HepG2 (cell line): ENCODE data around the gene FXYD4. TPM values are rescaled to one million over a fixed set of nuclear protein-coding genes. Genes with fewer than 3 reads are reported as not detected.

Experiments
- ARNT ChIP-seq: fragments of 450-650 bp; IDR thresholded peaks from 2 replicates; pipeline ENCODE4 v1.6.1; 2017
- CBX1 ChIP-seq: IDR thresholded peaks from one replicate; pipeline ENCODE4 v1.6.1; 2016; ENCODE audit warnings: antibody characterized with exemption, low read depth
- CEBPG ChIP-seq: IDR thresholded peaks from 2 replicates; pipeline ENCODE4 v1.6.1; 2016
- DZIP1 ChIP-seq: sonication (generic); formaldehyde crosslinking; IDR thresholded peaks from 2 replicates; pipeline ENCODE4 v1.5.0; 2020; ENCODE audit warnings: mild to moderate bottlenecking, missing genetic modification reagents
- FOXO1 ChIP-seq: sonication (generic); formaldehyde crosslinking; IDR thresholded peaks from 2 replicates; pipeline ENCODE4 v1.4.0; 2020; ENCODE audit warnings: missing genetic modification reagents
- RARG ChIP-seq: sonication (generic); formaldehyde crosslinking; IDR thresholded peaks from 2 replicates; pipeline ENCODE4 v1.4.0; 2020; ENCODE audit warnings: low read depth, mild to moderate bottlenecking, missing genetic modification reagents
- ZHX2 ChIP-seq, 2 experiments: sonication (generic) in 1 of 2; formaldehyde crosslinking in 1 of 2; IDR thresholded peaks; 2 replicates each; pipeline versions ENCODE4 v1.6.1 to v1.9.0; 2014 to 2022; ENCODE audit warnings: antibody characterized with exemption in 1 of 2, borderline replicate concordance in 1 of 2, inconsistent platforms in 1 of 2, low read depth in 1 of 2, missing genetic modification reagents in 1 of 2
- ZKSCAN1 ChIP-seq: fragments of 150-350 bp; IDR thresholded peaks from 2 replicates; pipeline ENCODE4 v1.6.1; 2014; ENCODE audit warnings: low read length
- ZNF225 ChIP-seq: sonication (generic); formaldehyde crosslinking; IDR thresholded peaks from 2 replicates; pipeline ENCODE4 v1.4.0; 2020; ENCODE audit warnings: mild to moderate bottlenecking, missing genetic modification reagents
- ZNF253 ChIP-seq: sonication (generic); formaldehyde crosslinking; IDR thresholded peaks from 2 replicates; pipeline ENCODE4 v1.8.0; 2022; ENCODE audit warnings: mild to moderate bottlenecking, missing genetic modification reagents, borderline replicate concordance
- ZNF451 ChIP-seq: sonication (generic); formaldehyde crosslinking; IDR thresholded peaks from 2 replicates; pipeline ENCODE4 v1.5.0; 2020; ENCODE audit warnings: mild to moderate bottlenecking, missing genetic modification reagents
- ZNF639 ChIP-seq: conservative IDR thresholded peaks from 2 replicates; pipeline ENCODE4 v1.6.1; 2018; ENCODE audit warnings: missing genetic modification reagents
- ZNF782 ChIP-seq: sonication (generic); formaldehyde crosslinking; IDR thresholded peaks from 2 replicates; pipeline ENCODE4 v1.4.0; 2020; ENCODE audit warnings: missing genetic modification reagents, mild to moderate bottlenecking, borderline replicate concordance
- polyA plus RNA-seq, 8 experiments: library from polyadenylated mRNA; depleted of rRNA in 3 of 8; stranded (reverse) in 7 of 8; unstranded in 1 of 8; fragments of >200 nt; fragmentation: Illumina TruSeq in 4 of 8; extraction: Trizol in 4 of 8; gene quantifications; 2 replicates each; pipeline versions ENCODE4 v1.2.1 to v1.2.3, GENCODE V29; 2011 to 2016; ENCODE audit warnings: low read depth in 4 of 8, missing spikeins in 1 of 8, mixed read lengths in 1 of 8; ENCODE audit not compliant: insufficient read depth in 1 of 8
- total RNA-seq, 5 experiments: library from RNA; depleted of rRNA; stranded (reverse); fragments of >200 nt; fragmentation: Illumina TruSeq; extraction: Trizol; gene quantifications; 2 replicates each; pipeline ENCODE4 v1.2.3, GENCODE V29; 2016; ENCODE audit warnings: low read depth in 1 of 5
- TF ChIP-seq, protein P1 (sequence below): sonication (generic); formaldehyde crosslinking; IDR thresholded peaks from 2 replicates; pipeline ENCODE4 v1.5.0; 2020; ENCODE audit warnings: missing genetic modification reagents
- TF ChIP-seq, protein P2 (sequence below): sonication (generic); formaldehyde crosslinking; IDR thresholded peaks from 2 replicates; pipeline ENCODE4 v1.4.0; 2020; ENCODE audit warnings: missing genetic modification reagents

FXYD4 gene
- total and polyA plus RNA-seq, 2 of the 13 experiments (the other 11 are each of a cell fraction or from before 2014, with no cell fraction given) = not detected

GRCh38 chr10:43408710-43409384 lies 37.4 kb downstream of the FXYD4 start, which contains the start of gene HNRNPF (continued):
- TF ChIP-seq ZNF253 (CRISPR knock-in tag) (no peak), ZNF451 (CRISPR knock-in tag) (peak; percentile 95), ZNF639 (CRISPR knock-in tag) (peak; percentile 56), DZIP1 (CRISPR knock-in tag) (peak; percentile 91), RARG (CRISPR knock-in tag) (no peak; the same call in 1 of the 2 replicates), ZNF782 (CRISPR knock-in tag) (no peak; the same call in 1 of the 2 replicates), CBX1 (no peak), ARNT (no peak), ZHX2 (IDR thresholded peaks at IDR 0.05; ENCODE audit: low read depth) (peak; percentile 72; the same call in 1 of the 2 replicates), ZHX2 (CRISPR knock-in tag; IDR thresholded peaks at IDR 0.05; ENCODE audit: borderline replicate concordance) (peak; percentile 95; the same call in 1 of the 2 replicates), CEBPG (CRISPR knock-in tag) (no peak), ZNF225 (CRISPR knock-in tag) (no peak; the same call in 1 of the 2 replicates), ZKSCAN1 (no peak), FOXO1 (no peak; the same call in 1 of the 2 replicates)
- TF ChIP-seq, protein P1, sequence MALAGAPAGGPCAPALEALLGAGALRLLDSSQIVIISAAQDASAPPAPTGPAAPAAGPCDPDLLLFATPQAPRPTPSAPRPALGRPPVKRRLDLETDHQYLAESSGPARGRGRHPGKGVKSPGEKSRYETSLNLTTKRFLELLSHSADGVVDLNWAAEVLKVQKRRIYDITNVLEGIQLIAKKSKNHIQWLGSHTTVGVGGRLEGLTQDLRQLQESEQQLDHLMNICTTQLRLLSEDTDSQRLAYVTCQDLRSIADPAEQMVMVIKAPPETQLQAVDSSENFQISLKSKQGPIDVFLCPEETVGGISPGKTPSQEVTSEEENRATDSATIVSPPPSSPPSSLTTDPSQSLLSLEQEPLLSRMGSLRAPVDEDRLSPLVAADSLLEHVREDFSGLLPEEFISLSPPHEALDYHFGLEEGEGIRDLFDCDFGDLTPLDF (CRISPR knock-in tag) = peak; percentile 58; the same call in 1 of the 2 replicates
- TF ChIP-seq, protein P2, sequence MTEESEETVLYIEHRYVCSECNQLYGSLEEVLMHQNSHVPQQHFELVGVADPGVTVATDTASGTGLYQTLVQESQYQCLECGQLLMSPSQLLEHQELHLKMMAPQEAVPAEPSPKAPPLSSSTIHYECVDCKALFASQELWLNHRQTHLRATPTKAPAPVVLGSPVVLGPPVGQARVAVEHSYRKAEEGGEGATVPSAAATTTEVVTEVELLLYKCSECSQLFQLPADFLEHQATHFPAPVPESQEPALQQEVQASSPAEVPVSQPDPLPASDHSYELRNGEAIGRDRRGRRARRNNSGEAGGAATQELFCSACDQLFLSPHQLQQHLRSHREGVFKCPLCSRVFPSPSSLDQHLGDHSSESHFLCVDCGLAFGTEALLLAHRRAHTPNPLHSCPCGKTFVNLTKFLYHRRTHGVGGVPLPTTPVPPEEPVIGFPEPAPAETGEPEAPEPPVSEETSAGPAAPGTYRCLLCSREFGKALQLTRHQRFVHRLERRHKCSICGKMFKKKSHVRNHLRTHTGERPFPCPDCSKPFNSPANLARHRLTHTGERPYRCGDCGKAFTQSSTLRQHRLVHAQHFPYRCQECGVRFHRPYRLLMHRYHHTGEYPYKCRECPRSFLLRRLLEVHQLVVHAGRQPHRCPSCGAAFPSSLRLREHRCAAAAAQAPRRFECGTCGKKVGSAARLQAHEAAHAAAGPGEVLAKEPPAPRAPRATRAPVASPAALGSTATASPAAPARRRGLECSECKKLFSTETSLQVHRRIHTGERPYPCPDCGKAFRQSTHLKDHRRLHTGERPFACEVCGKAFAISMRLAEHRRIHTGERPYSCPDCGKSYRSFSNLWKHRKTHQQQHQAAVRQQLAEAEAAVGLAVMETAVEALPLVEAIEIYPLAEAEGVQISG = peak; percentile 54; the same call in 1 of the 2 replicates
